HepG2 (cell line): ENCODE measurements around the gene ADCY9. TPM values are rescaled to one million over a fixed set of nuclear protein-coding genes. Genes with fewer than 3 reads are reported as not detected.
A peak's percentile ranks its signal among the peaks of the same experiment; 100 is the strongest.

Source experiments
- BORCS8-MEF2B ChIP-seq: sonication (generic); formaldehyde crosslinking; IDR thresholded peaks from 2 replicates; pipeline ENCODE4 v1.8.0; 2022; ENCODE audit warnings: mild to moderate bottlenecking, missing genetic modification reagents
- IKZF4 ChIP-seq: sonication (generic); formaldehyde crosslinking; IDR thresholded peaks from 2 replicates; pipeline ENCODE4 v1.5.1; 2020; ENCODE audit warnings: borderline replicate concordance, mild to moderate bottlenecking, low read depth, missing genetic modification reagents; ENCODE audit errors: not compliant biosample characterization
- JUND ChIP-seq: sonication (generic); formaldehyde crosslinking; IDR thresholded peaks from 2 replicates; pipeline ENCODE4 v1.8.0; 2022; ENCODE audit warnings: mild to moderate bottlenecking, missing genetic modification reagents
- KMT2B ChIP-seq: IDR thresholded peaks from 2 replicates; pipeline ENCODE4 v1.6.1; 2016; ENCODE audit warnings: missing genetic modification reagents, missing compliant biosample characterization
- MTF2 ChIP-seq: sonication (generic); formaldehyde crosslinking; IDR thresholded peaks from 2 replicates; pipeline ENCODE4 v1.5.0; 2020; ENCODE audit warnings: missing genetic modification reagents, borderline replicate concordance
- RFX3 ChIP-seq: IDR thresholded peaks from 2 replicates; pipeline ENCODE4 v1.6.1; 2016; ENCODE audit warnings: missing biosample characterization, missing genetic modification reagents
- SAFB2 ChIP-seq: sonication (generic); formaldehyde crosslinking; IDR thresholded peaks from 2 replicates; pipeline ENCODE4 v1.5.1; 2020; ENCODE audit warnings: missing genetic modification reagents, low read depth, mild to moderate bottlenecking, borderline replicate concordance
- YEATS2 ChIP-seq: sonication (generic); formaldehyde crosslinking; IDR thresholded peaks from 2 replicates; pipeline ENCODE4 v1.4.0; 2020; ENCODE audit warnings: missing genetic modification reagents, borderline replicate concordance
- ZEB1 ChIP-seq: IDR thresholded peaks from 2 replicates; pipeline ENCODE4 v1.6.1; 2012; ENCODE audit warnings: mild to moderate bottlenecking, low read depth, inconsistent platforms; ENCODE audit not compliant: insufficient replicate concordance
- ZFP37 ChIP-seq: sonication (generic); formaldehyde crosslinking; IDR thresholded peaks from 2 replicates; pipeline ENCODE4 v1.4.0; 2020; ENCODE audit warnings: missing genetic modification reagents, borderline replicate concordance
- ZFP41 ChIP-seq: sonication (generic); formaldehyde crosslinking; IDR thresholded peaks from 2 replicates; pipeline ENCODE4 v1.4.0; 2020; ENCODE audit warnings: mild to moderate bottlenecking, missing genetic modification reagents, borderline replicate concordance
- ZNF124 ChIP-seq: sonication (generic); formaldehyde crosslinking; IDR thresholded peaks from 2 replicates; pipeline ENCODE4 v1.4.0; 2020; ENCODE audit warnings: missing genetic modification reagents
- ZNF337 ChIP-seq: sonication (generic); formaldehyde crosslinking; IDR thresholded peaks from 2 replicates; pipeline ENCODE4 v1.5.1; 2020; ENCODE audit warnings: missing genetic modification reagents, low read depth, mild to moderate bottlenecking, borderline replicate concordance
- ZNF660 ChIP-seq: sonication (generic); formaldehyde crosslinking; IDR thresholded peaks from 2 replicates; pipeline ENCODE4 v1.5.1; 2020; ENCODE audit warnings: mild to moderate bottlenecking, low read depth, missing genetic modification reagents, borderline replicate concordance
- ZSCAN20 ChIP-seq: sonication (generic); formaldehyde crosslinking; IDR thresholded peaks from 2 replicates; pipeline ENCODE4 v1.4.0; 2020; ENCODE audit warnings: missing genetic modification reagents, mild to moderate bottlenecking, borderline replicate concordance
- polyA plus RNA-seq, 8 experiments: library from polyadenylated mRNA; depleted of rRNA in 3 of 8; stranded (reverse) in 7 of 8; unstranded in 1 of 8; fragments of >200 nt; fragmentation: Illumina TruSeq in 4 of 8; extraction: Trizol in 4 of 8; gene quantifications; 2 replicates each; pipeline versions ENCODE4 v1.2.1 to v1.2.3, GENCODE V29; 2011 to 2016; ENCODE audit warnings: low read depth in 4 of 8, missing spikeins in 1 of 8, mixed read lengths in 1 of 8; ENCODE audit not compliant: insufficient read depth in 1 of 8
- total RNA-seq, 5 experiments: library from RNA; depleted of rRNA; stranded (reverse); fragments of >200 nt; fragmentation: Illumina TruSeq; extraction: Trizol; gene quantifications; 2 replicates each; pipeline ENCODE4 v1.2.3, GENCODE V29; 2016; ENCODE audit warnings: low read depth in 1 of 5
- TF ChIP-seq, protein P1 (sequence below): sonication (generic); formaldehyde crosslinking; IDR thresholded peaks from 2 replicates; pipeline ENCODE4 v1.4.0; 2020; ENCODE audit warnings: mild to moderate bottlenecking, missing genetic modification reagents
- TF ChIP-seq, protein P2 (sequence below): sonication (generic); formaldehyde crosslinking; IDR thresholded peaks from 2 replicates; pipeline ENCODE4 v1.4.0; 2020; ENCODE audit warnings: missing genetic modification reagents, borderline replicate concordance

ADCY9 gene
- total and polyA plus RNA-seq, 2 of the 13 experiments (the other 11 are each of a cell fraction or from before 2014, with no cell fraction given) = 11.2 to 13.9 TPM

DNA sequence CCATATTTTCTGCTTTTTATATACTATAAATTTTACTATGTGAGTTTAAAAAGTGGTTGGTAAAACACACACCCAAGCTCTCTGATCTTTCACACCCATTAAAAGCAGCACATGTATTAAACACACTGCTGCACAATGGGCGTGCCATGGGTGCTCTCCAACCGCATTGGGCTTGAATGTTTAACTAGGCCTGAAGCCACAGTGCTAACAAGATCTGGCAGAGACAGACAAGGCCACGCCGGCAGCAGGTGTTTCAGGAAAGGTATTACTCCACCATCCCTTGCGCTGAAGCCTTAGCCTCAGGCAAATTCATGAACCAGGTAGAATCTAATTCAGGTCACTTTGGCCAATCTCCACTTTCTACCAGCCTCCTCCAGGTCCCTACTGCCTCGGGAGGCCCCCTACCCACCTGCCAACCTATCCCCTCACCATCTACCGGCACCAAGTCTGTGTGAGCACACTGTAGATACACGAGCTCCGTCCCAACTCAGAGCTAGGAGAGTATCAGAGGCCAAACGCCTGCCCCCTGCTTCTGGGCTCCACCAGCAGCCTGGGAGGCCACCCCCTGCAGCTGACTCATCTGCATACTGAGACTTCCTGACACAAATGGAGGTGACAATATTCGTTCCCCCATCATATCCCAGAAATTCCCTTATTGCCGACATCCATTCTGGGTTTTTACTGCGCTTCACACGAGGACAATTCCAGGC lies 95.0 kb downstream of the ADCY9 start (continued):
- TF ChIP-seq, protein P1, sequence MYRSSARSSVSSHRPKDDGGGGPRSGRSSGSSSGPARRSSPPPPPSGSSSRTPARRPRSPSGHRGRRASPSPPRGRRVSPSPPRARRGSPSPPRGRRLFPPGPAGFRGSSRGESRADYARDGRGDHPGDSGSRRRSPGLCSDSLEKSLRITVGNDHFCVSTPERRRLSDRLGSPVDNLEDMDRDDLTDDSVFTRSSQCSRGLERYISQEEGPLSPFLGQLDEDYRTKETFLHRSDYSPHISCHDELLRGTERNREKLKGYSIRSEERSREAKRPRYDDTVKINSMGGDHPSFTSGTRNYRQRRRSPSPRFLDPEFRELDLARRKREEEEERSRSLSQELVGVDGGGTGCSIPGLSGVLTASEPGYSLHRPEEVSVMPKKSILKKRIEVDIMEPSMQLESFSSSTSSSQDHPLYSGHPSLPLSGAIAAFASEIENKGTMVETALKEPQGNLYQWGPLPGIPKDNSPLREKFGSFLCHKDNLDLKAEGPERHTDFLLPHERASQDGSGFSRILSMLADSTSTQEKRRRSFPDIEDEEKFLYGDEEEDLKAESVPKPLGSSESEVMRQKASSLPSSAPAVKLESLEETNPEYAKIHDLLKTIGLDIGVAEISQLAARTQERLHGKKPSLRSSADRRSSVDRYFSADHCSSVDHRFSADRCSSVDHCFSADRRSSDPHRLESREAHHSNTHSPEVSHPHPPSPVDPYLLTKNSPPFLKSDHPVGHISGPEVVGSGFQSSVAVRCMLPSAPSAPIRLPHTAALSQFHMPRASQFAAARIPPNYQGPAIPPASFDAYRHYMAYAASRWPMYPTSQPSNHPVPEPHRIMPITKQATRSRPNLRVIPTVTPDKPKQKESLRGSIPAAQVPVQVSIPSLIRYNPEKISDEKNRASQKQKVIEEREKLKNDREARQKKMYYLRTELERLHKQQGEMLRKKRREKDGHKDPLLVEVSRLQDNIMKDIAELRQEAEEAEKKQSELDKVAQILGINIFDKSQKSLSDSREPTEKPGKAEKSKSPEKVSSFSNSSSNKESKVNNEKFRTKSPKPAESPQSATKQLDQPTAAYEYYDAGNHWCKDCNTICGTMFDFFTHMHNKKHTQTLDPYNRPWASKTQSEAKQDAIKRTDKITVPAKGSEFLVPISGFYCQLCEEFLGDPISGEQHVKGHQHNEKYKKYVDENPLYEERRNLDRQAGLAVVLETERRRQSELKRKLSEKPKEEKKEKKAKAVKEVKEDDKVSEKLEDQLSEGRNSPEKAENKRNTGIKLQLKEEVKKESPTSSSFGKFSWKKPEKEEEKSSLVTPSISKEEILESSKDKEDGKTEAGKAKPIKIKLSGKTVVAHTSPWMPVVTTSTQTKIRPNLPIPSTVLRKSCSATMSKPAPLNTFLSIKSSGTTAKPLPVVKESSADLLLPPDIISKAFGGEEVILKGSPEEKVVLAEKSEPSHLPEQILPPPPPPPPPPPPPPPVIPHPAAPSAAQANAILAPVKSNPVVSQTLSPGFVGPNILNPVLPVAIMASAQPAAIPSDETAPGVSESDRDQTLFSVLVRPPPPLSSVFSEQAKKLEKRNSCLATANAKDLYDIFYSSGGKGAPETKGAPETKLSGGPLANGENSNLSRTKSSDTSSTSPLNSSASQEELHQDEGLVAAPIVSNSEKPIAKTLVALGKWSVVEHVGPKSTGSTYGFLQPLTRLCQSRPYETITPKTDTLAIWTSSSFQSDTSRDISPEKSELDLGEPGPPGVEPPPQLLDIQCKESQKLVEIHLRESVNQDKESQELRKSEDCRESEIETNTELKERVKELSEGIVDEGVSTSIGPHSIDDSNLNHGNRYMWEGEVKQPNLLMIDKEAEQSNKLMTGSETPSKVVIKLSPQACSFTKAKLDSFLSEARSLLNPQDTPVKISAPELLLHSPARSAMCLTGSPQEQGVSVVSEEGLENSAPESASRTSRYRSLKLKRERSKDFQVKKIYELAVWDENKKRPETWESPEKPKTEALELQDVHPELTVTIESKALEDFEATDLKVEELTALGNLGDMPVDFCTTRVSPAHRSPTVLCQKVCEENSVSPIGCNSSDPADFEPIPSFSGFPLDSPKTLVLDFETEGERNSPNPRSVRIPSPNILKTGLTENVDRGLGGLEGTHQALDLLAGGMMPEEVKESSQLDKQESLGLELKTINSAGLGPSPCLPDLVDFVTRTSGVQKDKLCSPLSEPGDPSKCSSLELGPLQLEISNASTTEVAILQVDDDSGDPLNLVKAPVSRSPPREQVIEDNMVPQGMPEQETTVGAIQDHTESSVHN (CRISPR knock-in tag) = 0 out of 2 replicates have a peak, but pooled peaks have one; percentile 39
- TF ChIP-seq, protein P2, sequence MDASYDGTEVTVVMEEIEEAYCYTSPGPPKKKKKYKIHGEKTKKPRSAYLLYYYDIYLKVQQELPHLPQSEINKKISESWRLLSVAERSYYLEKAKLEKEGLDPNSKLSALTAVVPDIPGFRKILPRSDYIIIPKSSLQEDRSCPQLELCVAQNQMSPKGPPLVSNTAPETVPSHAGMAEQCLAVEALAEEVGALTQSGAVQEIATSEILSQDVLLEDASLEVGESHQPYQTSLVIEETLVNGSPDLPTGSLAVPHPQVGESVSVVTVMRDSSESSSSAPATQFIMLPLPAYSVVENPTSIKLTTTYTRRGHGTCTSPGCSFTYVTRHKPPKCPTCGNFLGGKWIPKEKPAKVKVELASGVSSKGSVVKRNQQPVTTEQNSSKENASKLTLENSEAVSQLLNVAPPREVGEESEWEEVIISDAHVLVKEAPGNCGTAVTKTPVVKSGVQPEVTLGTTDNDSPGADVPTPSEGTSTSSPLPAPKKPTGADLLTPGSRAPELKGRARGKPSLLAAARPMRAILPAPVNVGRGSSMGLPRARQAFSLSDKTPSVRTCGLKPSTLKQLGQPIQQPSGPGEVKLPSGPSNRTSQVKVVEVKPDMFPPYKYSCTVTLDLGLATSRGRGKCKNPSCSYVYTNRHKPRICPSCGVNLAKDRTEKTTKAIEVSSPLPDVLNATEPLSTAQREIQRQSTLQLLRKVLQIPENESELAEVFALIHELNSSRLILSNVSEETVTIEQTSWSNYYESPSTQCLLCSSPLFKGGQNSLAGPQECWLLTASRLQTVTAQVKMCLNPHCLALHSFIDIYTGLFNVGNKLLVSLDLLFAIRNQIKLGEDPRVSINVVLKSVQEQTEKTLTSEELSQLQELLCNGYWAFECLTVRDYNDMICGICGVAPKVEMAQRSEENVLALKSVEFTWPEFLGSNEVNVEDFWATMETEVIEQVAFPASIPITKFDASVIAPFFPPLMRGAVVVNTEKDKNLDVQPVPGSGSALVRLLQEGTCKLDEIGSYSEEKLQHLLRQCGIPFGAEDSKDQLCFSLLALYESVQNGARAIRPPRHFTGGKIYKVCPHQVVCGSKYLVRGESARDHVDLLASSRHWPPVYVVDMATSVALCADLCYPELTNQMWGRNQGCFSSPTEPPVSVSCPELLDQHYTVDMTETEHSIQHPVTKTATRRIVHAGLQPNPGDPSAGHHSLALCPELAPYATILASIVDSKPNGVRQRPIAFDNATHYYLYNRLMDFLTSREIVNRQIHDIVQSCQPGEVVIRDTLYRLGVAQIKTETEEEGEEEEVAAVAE (CRISPR knock-in tag) = no peak
- TF ChIP-seq ZNF124 (CRISPR knock-in tag) = no peak
- no peak for TF ChIP-seq YEATS2
- no peak for TF ChIP-seq ZFP41
- TF ChIP-seq ZNF660 (CRISPR knock-in tag) = no peak
- peak; percentile 70 for TF ChIP-seq KMT2B (CRISPR knock-in tag)
- TF ChIP-seq RFX3 (CRISPR knock-in tag) = no peak
- TF ChIP-seq BORCS8-MEF2B = peak; percentile 68
- no peak for TF ChIP-seq MTF2 (CRISPR knock-in tag)
- peak; percentile 67 for TF ChIP-seq ZEB1
- TF ChIP-seq ZSCAN20 (CRISPR knock-in tag) = no peak
- peak; percentile 75; the same call in 1 of the 2 replicates for TF ChIP-seq ZFP37
- no peak for TF ChIP-seq ZNF337 (CRISPR knock-in tag)
- TF ChIP-seq IKZF4 = no peak
- TF ChIP-seq SAFB2 = no peak
- TF ChIP-seq JUND (CRISPR knock-in tag) = no peak
